PC-9 (cell line): Measurements from ENCODE around the gene IVD.

Experiments
- EZH2 ChIP-seq: fragments of 200-600 bp; sonication (generic); IDR thresholded peaks from 2 replicates; pipeline ENCODE4 v1.8.0; 2017; ENCODE audit warnings: antibody characterized with exemption, low read depth
- TF ChIP-seq, protein P1 (sequence below): fragments of 200-600 bp; sonication (generic); conservative IDR thresholded peaks from 2 replicates; pipeline ENCODE4 v1.6.1; 2017; ENCODE audit warnings: mixed run types, antibody characterized with exemption, mild to moderate bottlenecking, moderate library complexity

DNA sequence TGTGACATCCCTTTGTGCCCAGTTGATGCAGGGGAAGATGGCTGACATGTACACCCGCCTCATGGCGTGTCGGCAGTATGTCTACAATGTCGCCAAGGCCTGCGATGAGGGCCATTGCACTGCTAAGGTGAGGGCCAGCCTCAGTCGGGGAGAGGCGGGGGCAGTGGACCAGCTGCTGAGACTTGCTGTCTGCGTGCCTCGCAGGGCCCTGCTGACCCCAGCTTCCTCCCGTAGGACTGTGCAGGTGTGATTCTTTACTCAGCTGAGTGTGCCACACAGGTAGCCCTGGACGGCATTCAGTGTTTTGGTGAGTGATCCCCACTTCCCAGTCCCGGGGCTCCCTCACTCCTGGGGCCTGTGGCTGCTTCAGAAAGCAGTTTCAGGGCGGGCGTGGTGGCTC, 10.5 kb downstream of the IVD start:
- TF ChIP-seq, protein P1, sequence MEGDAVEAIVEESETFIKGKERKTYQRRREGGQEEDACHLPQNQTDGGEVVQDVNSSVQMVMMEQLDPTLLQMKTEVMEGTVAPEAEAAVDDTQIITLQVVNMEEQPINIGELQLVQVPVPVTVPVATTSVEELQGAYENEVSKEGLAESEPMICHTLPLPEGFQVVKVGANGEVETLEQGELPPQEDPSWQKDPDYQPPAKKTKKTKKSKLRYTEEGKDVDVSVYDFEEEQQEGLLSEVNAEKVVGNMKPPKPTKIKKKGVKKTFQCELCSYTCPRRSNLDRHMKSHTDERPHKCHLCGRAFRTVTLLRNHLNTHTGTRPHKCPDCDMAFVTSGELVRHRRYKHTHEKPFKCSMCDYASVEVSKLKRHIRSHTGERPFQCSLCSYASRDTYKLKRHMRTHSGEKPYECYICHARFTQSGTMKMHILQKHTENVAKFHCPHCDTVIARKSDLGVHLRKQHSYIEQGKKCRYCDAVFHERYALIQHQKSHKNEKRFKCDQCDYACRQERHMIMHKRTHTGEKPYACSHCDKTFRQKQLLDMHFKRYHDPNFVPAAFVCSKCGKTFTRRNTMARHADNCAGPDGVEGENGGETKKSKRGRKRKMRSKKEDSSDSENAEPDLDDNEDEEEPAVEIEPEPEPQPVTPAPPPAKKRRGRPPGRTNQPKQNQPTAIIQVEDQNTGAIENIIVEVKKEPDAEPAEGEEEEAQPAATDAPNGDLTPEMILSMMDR, result no peak
- no peak for TF ChIP-seq EZH2
